Measurements from ENCODE around the gene OXA1L.
A peak's percentile ranks its signal among the peaks of the same experiment; 100 is the strongest.
"Not testable (repeated sequence)": the region's sequence is repeated elsewhere in the genome, so short reads cannot be mapped to it uniquely, and the experiment has no call there.

OXA1L gene

DNA sequence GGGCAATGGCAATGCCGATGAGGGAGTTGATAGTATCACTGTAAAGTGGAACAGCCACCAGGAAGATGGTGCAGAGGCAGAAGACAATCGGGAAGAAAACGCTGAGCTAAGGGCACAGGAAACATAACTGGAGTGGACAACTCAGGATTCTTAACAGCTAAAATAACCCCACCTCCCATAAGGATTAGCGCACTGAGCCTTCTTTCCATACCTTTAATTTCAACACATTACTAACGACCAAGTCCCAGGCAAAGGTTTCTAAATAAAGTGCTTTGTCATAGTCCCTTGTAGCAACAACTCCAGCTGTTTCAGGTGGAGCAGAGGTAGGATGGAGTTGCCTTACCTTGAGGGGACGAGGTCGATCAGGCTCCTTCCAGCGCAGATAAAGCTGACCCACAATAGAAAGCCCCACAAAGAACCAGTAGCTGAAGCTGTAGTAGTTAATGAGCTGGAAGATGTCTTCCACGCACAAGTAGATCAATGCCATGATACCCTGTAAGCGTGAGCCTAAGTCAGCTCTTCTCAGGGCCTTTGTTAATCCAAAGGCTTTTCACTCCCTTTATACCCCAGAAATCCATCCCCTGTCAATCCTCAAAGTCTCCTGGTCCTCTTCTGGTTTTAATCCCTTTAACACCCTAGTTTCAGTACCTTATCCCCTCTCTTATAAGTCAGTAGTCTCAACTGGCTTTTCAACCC, 7.7 kb downstream of the OXA1L start:
- Histone ChIP-seq H3K27me3 (ENCODE audit: insufficient read depth, poor library complexity, severe bottlenecking) (no peaks in the 10 kb centered on the region), H3K4me3 (replicated peaks; ENCODE audit: insufficient read depth, low read length) (no peak overlapping the region), H3K27ac (replicated peaks) (no peak overlapping the region)
- TF ChIP-seq SPI1 (IDR thresholded peaks at IDR 0.05; ENCODE audit: borderline replicate concordance, low read depth) (no peak), GABPA (IDR thresholded peaks at IDR 0.05; ENCODE audit: low read depth) (no peak), POLR2AphosphoS5 (IDR thresholded peaks at IDR 0.05; ENCODE audit: low read depth) (peak; percentile 14; the same call in 1 of the 2 replicates)
- TF ChIP-seq, protein P1, sequence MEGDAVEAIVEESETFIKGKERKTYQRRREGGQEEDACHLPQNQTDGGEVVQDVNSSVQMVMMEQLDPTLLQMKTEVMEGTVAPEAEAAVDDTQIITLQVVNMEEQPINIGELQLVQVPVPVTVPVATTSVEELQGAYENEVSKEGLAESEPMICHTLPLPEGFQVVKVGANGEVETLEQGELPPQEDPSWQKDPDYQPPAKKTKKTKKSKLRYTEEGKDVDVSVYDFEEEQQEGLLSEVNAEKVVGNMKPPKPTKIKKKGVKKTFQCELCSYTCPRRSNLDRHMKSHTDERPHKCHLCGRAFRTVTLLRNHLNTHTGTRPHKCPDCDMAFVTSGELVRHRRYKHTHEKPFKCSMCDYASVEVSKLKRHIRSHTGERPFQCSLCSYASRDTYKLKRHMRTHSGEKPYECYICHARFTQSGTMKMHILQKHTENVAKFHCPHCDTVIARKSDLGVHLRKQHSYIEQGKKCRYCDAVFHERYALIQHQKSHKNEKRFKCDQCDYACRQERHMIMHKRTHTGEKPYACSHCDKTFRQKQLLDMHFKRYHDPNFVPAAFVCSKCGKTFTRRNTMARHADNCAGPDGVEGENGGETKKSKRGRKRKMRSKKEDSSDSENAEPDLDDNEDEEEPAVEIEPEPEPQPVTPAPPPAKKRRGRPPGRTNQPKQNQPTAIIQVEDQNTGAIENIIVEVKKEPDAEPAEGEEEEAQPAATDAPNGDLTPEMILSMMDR (IDR thresholded peaks at IDR 0.05; ENCODE audit: insufficient read depth, low read length), result no peak
- TF ChIP-seq, protein P2, sequence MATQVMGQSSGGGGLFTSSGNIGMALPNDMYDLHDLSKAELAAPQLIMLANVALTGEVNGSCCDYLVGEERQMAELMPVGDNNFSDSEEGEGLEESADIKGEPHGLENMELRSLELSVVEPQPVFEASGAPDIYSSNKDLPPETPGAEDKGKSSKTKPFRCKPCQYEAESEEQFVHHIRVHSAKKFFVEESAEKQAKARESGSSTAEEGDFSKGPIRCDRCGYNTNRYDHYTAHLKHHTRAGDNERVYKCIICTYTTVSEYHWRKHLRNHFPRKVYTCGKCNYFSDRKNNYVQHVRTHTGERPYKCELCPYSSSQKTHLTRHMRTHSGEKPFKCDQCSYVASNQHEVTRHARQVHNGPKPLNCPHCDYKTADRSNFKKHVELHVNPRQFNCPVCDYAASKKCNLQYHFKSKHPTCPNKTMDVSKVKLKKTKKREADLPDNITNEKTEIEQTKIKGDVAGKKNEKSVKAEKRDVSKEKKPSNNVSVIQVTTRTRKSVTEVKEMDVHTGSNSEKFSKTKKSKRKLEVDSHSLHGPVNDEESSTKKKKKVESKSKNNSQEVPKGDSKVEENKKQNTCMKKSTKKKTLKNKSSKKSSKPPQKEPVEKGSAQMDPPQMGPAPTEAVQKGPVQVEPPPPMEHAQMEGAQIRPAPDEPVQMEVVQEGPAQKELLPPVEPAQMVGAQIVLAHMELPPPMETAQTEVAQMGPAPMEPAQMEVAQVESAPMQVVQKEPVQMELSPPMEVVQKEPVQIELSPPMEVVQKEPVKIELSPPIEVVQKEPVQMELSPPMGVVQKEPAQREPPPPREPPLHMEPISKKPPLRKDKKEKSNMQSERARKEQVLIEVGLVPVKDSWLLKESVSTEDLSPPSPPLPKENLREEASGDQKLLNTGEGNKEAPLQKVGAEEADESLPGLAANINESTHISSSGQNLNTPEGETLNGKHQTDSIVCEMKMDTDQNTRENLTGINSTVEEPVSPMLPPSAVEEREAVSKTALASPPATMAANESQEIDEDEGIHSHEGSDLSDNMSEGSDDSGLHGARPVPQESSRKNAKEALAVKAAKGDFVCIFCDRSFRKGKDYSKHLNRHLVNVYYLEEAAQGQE (IDR thresholded peaks at IDR 0.05; ENCODE audit: insufficient replicate concordance, low read depth), result no peak
- no peak for DNase-seq (ENCODE audit: low read depth in 1 of 2, low spot score in 1 of 2)

DNA sequence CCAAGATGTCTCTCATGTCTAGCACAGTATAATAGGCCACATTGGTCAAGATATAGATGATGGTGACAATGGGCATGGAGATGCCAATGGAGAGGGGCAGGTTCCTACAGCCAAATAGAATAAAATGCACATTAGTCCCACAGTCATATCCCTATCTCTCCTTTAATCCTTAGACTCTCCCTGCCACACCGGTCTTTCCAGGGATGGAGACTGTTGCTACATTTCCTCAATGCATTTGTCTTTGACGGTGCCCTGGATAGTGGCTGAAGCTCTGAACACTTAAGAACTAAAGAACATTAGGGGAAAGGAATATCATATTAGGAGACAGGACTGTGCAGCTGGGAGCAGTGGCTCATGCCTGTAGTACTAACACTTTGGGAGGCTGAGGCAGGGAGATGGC, 9.7 kb downstream of the OXA1L start:
- no peak for DNase-seq (ENCODE audit: low read depth in 1 of 2, low spot score in 1 of 2)
- Histone ChIP-seq H3K27ac (replicated peaks) (no peak overlapping the region), H3K27me3 (ENCODE audit: insufficient read depth, poor library complexity, severe bottlenecking) (no peaks in the 10 kb centered on the region), H3K4me3 (replicated peaks; ENCODE audit: insufficient read depth, low read length) (no peak overlapping the region)
- TF ChIP-seq, protein P1 (IDR thresholded peaks at IDR 0.05; ENCODE audit: insufficient read depth, low read length), result no peak
- TF ChIP-seq, protein P2 (IDR thresholded peaks at IDR 0.05; ENCODE audit: insufficient replicate concordance, low read depth), result no peak

DNA sequence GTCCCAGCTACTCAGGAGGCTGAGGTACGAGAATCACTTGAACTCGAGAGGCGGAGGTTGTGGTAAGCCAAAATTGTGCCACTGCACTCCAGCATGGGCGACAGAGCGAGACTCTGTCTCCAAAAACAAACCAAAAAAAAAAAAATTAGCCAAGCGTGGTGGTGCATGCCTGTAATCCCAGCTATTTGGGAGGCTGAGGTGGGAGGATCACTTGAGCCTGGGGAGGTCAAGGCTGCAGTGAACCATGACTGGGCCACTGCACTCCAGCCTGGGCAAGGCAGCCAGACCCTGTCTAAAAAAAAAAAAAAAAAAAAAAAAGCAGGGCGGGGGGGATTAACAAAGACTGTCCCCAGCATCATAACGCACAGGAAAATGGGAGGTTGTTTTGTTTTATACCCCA, 10.4 kb downstream of the OXA1L start:
- H3K27me3 ChIP-seq (ENCODE audit: insufficient read depth, poor library complexity, severe bottlenecking); H3K4me3 ChIP-seq (replicated peaks; ENCODE audit: insufficient read depth, low read length); H3K27ac ChIP-seq (replicated peaks); DNase-seq (ENCODE audit: low read depth in 1 of 2, low spot score in 1 of 2): not testable (repeated sequence)

DNA sequence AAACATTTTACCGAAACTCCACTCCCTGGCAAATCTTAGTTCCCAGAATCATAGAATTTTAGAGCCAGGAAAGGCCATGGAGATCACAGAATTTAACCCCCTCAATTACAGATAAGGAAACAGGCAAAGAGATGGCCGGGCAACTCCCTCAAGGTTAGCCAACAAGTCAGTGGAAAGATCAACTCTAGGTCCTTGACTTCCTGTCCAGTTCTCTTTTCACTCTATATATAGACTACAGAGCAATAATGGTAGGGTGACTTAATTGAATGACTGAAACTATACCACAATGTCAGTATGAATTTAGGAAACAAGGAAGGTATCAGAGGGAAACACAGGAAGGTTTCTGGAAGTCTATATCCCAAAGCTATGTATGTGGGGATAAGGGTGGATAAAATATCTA, 11.6 kb downstream of the OXA1L start:
- no peaks in the 10 kb centered on the region for H3K27me3 ChIP-seq (ENCODE audit: insufficient read depth, poor library complexity, severe bottlenecking)
- no peak overlapping the region for H3K27ac ChIP-seq (replicated peaks)
- no peak for DNase-seq (ENCODE audit: low read depth in 1 of 2, low spot score in 1 of 2)

More for the DNA sequence above, 11.6 kb downstream of the OXA1L start:
- TF ChIP-seq SPI1 (IDR thresholded peaks at IDR 0.05; ENCODE audit: borderline replicate concordance, low read depth), result no peak
- TF ChIP-seq, protein P1 (IDR thresholded peaks at IDR 0.05; ENCODE audit: insufficient read depth, low read length), result no peak
- TF ChIP-seq, protein P2 (IDR thresholded peaks at IDR 0.05; ENCODE audit: insufficient replicate concordance, low read depth), result no peak
- TF ChIP-seq POLR2AphosphoS5 (IDR thresholded peaks at IDR 0.05; ENCODE audit: low read depth), result no peak
- TF ChIP-seq GABPA (IDR thresholded peaks at IDR 0.05; ENCODE audit: low read depth), result no peak
- H3K4me3 ChIP-seq (replicated peaks; ENCODE audit: insufficient read depth, low read length), result no peak overlapping the region
